Endothelial cell (in vitro differentiated cells): ENCODE data around the gene KCTD1. TPM values are rescaled to one million over a fixed set of nuclear protein-coding genes. Genes with fewer than 3 reads are reported as not detected.

Experiments
- DNase-seq: peaks from one replicate; pipeline ENCODE4 v3.0.0; 2021; ENCODE audit warnings: low spot score
- H3K27ac Mint-ChIP-seq: one replicate; pipeline ENCODE4 v1.8.0; 2021; ENCODE audit warnings: mixed read lengths, inconsistent platforms; ENCODE audit not compliant: unreplicated experiment
- H3K27me3 Mint-ChIP-seq: one replicate; pipeline ENCODE4 v1.8.0; 2021; ENCODE audit warnings: mild to moderate bottlenecking, moderate library complexity, mixed read lengths, inconsistent platforms; ENCODE audit not compliant: unreplicated experiment
- H3K36me3 Mint-ChIP-seq: one replicate; pipeline ENCODE4 v1.8.0; 2021; ENCODE audit warnings: mild to moderate bottlenecking, low read depth, mixed read lengths, inconsistent platforms; ENCODE audit not compliant: unreplicated experiment
- H3K4me1 Mint-ChIP-seq: one replicate; pipeline ENCODE4 v1.8.0; 2021; ENCODE audit warnings: mild to moderate bottlenecking, mixed read lengths, inconsistent platforms; ENCODE audit not compliant: unreplicated experiment
- H3K4me3 Mint-ChIP-seq: one replicate; pipeline ENCODE4 v1.8.0; 2021; ENCODE audit warnings: mild to moderate bottlenecking, mixed read lengths, inconsistent platforms; ENCODE audit not compliant: unreplicated experiment
- H3K9me3 Mint-ChIP-seq: one replicate; pipeline ENCODE4 v1.8.0; 2021; ENCODE audit warnings: mixed read lengths, inconsistent platforms; ENCODE audit not compliant: unreplicated experiment
- total RNA-seq: library from RNA; stranded (reverse); fragmentation: NEBNext Ultra II Directional; extraction: Animal tissue kit (Norgen Biotek cat#: 25700); gene quantifications from one replicate; pipeline ENCODE4 v1.2.1, GENCODE V29; 2021; ENCODE audit not compliant: unreplicated experiment
- TF ChIP-seq, protein P1 (sequence below): fragments of 200-600 bp; sonication (generic); IDR thresholded peaks from one replicate; pipeline ENCODE4 v1.5.0; 2021; ENCODE audit warnings: antibody characterized with exemption; ENCODE audit not compliant: unreplicated experiment

Gene KCTD1
- total RNA-seq, 1 donor from 2014 or later, result 10.6 TPM

DNA sequence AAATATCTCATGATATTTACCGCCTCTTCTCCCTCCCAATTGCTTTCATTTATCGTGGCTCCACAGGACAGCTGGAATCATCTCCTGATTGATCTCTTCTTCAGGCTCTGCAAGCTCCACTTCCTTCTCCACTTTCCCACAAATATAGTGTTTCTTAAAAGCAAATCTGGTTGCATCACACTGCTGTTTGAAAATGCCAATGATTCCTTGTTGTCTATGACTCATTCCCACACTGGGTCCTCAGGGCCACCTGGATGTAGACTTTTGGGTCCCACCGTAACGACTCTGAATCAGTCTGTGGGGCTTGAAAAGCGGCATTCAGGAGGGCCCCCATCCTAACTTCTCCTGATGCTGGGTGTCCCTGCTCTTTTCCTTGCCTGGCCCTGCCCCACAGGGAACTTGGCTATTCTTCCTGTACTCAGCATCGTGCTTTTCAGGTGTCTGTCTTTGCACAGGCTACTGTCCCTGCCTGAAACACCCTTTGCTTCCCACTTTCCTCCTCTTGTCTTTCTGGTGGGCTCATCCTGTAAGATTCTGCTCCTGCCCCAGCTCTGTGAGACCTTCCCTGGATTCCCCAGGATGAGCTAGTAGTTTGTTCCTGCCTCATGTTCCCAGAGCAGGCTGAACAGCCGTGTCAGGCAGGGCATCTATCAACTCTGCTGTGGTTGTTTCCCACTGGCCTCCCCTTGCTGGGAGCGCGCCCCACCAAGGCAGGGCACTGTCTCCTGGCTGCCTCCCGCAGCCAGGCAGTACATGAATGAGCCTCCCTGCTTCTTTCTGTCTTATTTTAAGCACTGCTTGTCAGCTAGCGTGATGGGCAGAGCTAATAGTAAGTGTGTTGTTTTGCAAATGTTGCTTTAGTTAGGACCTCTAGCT, 111.9 kb downstream of the KCTD1 start:
- H3K9me3 Mint-ChIP-seq, result no peaks in the 10 kb centered on the region
- no peak overlapping the region for H3K4me3 Mint-ChIP-seq
- DNase-seq, result no peak
- H3K27ac Mint-ChIP-seq, result no peak overlapping the region
- TF ChIP-seq, protein P1, sequence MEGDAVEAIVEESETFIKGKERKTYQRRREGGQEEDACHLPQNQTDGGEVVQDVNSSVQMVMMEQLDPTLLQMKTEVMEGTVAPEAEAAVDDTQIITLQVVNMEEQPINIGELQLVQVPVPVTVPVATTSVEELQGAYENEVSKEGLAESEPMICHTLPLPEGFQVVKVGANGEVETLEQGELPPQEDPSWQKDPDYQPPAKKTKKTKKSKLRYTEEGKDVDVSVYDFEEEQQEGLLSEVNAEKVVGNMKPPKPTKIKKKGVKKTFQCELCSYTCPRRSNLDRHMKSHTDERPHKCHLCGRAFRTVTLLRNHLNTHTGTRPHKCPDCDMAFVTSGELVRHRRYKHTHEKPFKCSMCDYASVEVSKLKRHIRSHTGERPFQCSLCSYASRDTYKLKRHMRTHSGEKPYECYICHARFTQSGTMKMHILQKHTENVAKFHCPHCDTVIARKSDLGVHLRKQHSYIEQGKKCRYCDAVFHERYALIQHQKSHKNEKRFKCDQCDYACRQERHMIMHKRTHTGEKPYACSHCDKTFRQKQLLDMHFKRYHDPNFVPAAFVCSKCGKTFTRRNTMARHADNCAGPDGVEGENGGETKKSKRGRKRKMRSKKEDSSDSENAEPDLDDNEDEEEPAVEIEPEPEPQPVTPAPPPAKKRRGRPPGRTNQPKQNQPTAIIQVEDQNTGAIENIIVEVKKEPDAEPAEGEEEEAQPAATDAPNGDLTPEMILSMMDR, result no peak
- H3K27me3 Mint-ChIP-seq, result peaks cover 4% of the 10 kb centered on the region
- no peaks in the 10 kb centered on the region for H3K4me1 Mint-ChIP-seq
- H3K36me3 Mint-ChIP-seq, result no peaks in the 10 kb centered on the region

DNA sequence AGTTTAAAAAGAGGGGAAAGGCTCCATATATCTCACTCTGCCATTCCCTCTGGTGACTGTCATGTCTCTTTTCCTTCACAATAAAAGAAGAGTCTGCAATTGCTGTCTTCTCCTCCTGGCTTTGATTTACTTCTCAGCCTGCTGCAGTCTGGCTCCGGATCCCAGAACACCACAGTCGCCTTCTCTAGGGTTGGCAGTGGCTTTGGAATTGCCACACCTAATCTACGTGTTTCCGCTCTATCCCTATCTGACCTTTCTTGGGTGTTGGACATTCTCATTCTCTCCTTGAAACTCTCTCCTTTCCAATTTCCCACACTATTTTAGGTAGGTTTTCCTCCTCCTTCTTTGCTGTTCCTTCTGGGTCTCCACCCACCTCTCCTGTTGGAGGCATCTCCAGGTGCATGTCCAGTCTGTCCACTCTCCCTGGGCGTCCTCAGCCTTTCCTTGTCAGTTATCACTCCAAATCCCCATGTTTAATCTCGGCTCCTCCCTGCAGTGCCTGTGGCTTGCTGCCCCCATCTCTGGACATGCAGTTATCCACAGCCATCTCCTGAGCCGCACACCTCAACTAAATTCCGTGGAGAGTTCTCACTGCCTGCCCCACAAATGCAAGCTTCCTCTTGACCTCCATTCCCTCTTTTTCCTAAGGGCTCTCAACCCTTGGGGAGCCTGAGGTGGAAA, 112.8 kb downstream of the KCTD1 start:
- Mint-ChIP-seq H3K4me1 (no peaks in the 10 kb centered on the region), H3K36me3 (no peaks in the 10 kb centered on the region), H3K9me3 (no peaks in the 10 kb centered on the region), H3K27ac (no peak overlapping the region), H3K27me3 (peaks cover 2% of the 10 kb centered on the region), H3K4me3 (no peak overlapping the region)
- no peak for DNase-seq
- TF ChIP-seq, protein P1, result no peak

DNA sequence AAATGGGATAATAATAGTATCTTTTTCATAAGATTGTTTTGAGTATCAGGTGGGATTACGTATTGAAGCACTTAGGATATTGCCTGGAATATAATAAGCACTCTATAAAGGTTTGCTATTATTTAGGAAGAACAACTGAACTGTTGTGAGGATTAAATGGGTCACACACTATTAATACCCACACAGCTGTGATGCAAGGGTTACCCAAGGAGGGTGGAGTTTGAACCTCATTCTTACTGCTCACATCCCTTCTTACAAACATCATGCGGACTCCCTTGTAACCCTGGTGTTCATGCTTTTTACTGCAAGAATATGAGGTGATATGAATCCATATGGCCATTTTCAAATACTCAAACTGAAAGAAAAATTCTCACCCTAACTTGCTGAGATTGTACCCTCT, 113.5 kb downstream of the KCTD1 start:
- Mint-ChIP-seq H3K4me3 (no peak overlapping the region), H3K36me3 (no peaks in the 10 kb centered on the region), H3K9me3 (no peaks in the 10 kb centered on the region), H3K27me3 (peaks cover 2% of the 10 kb centered on the region), H3K27ac (no peak overlapping the region), H3K4me1 (no peaks in the 10 kb centered on the region)
- TF ChIP-seq, protein P1, result no peak
- DNase-seq, result no peak

DNA sequence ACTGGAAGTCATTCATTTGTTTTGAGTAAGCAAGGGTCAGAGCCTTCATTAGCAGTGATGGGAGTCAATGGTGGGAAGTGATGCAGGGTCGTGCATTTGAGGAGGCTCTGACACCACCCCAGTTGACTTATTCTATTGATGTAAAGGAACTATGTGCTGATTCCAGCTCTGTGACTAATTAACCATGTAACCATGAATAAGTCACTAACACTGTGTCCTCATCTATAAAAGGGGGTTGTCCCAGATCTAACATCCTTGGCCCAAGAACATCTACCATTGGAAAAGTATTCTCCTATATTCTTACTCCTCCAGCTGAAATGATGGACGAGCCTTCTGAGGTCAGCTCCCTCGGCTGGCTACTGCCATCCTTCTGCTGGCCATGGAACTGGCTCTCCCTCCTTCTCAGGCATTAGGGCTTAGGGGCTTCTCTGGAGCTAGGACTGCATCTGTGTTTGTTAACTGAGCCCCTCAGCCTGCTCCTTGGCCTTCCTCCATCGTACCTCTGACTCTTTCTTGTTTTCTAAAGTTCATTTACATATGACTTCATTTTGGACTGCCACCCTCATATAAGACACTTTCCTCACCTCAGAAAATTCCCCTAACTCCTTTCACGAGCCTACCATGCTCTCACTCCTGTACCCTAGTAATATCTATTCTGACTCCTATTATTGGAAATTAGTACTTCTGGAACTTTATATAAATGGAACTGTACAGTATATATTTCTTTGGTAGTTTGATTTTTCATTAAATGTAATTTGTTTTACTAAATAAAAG, 115.5 kb downstream of the KCTD1 start:
- Mint-ChIP-seq H3K36me3 (no peaks in the 10 kb centered on the region), H3K4me1 (no peaks in the 10 kb centered on the region), H3K27ac (no peak overlapping the region), H3K27me3 (peaks cover 1% of the 10 kb centered on the region), H3K4me3 (no peak overlapping the region), H3K9me3 (no peaks in the 10 kb centered on the region)
- TF ChIP-seq, protein P1, result no peak
- no peak for DNase-seq
